Mesenchymal stem cell (in vitro differentiated cells and primary cell): ENCODE data around the gene FMNL1.

ENCODE experiments used
- DNase-seq: peaks from one replicate; pipeline ENCODE4 v3.0.0-alpha.2; 2013
- H2AFZ ChIP-seq: one replicate; pipeline ENCODE4 v1.6.1; 2013; ENCODE audit warnings: low read depth, mild to moderate bottlenecking, control low read depth, inconsistent platforms, low read length, moderate library complexity
- H2AK5ac ChIP-seq: 2 replicates; pipeline ENCODE4 v1.6.1; 2013; ENCODE audit warnings: low read length, moderate library complexity, mild to moderate bottlenecking, inconsistent platforms; ENCODE audit not compliant: severe bottlenecking
- H2BK120ac ChIP-seq: one replicate; pipeline ENCODE4 v1.6.1; 2013; ENCODE audit warnings: low read depth, mild to moderate bottlenecking, inconsistent platforms, low read length, moderate library complexity
- H2BK12ac ChIP-seq, 2 experiments: one replicate each; pipeline ENCODE4 v1.6.1; 2013; ENCODE audit warnings: inconsistent platforms in 2 of 2, low read length in 2 of 2, mild to moderate bottlenecking in 2 of 2, moderate library complexity in 2 of 2, control low read depth in 1 of 2
- H2BK15ac ChIP-seq: one replicate; pipeline ENCODE4 v1.6.1; 2013; ENCODE audit warnings: mild to moderate bottlenecking, low read depth, inconsistent platforms; ENCODE audit not compliant: poor library complexity, severe bottlenecking
- H2BK5ac ChIP-seq: 2 replicates; pipeline ENCODE4 v1.6.1; 2013; ENCODE audit warnings: low read depth, mild to moderate bottlenecking, low read length, control low read depth, inconsistent platforms; ENCODE audit not compliant: poor library complexity, severe bottlenecking
- H3K14ac ChIP-seq, 2 experiments: one replicate each; pipeline ENCODE4 v1.6.1; 2013; ENCODE audit warnings: inconsistent platforms in 2 of 2, low read length in 2 of 2, control low read depth in 1 of 2, mild to moderate bottlenecking in 1 of 2, moderate library complexity in 1 of 2
- H3K18ac ChIP-seq, 2 experiments: one replicate each; pipeline ENCODE4 v1.6.1; 2013; ENCODE audit warnings: inconsistent platforms in 2 of 2, low read length in 2 of 2, control low read depth in 1 of 2, low read depth in 1 of 2, mild to moderate bottlenecking in 1 of 2
- H3K23ac ChIP-seq, 2 experiments: one replicate each; pipeline ENCODE4 v1.6.1; 2013; ENCODE audit warnings: inconsistent platforms in 2 of 2, low read length in 2 of 2, mild to moderate bottlenecking in 2 of 2, moderate library complexity in 2 of 2, control low read depth in 1 of 2
- H3K27ac ChIP-seq: 2 replicates; pipeline ENCODE4 v1.5.1; 2013; ENCODE audit warnings: mild to moderate bottlenecking, moderate library complexity, low read length, control low read depth, inconsistent platforms; ENCODE audit not compliant: poor library complexity, severe bottlenecking
- H3K27me3 ChIP-seq, 2 experiments: 2 replicates each; pipeline versions ENCODE4 v1.6.1 to v1.7.0; 2013; ENCODE audit warnings: low read length in 2 of 2, mild to moderate bottlenecking in 2 of 2, moderate library complexity in 2 of 2, control low read depth in 1 of 2, inconsistent platforms in 1 of 2; ENCODE audit not compliant: control insufficient read depth in 1 of 2, insufficient read depth in 1 of 2
- H3K36me3 ChIP-seq, 2 experiments: 2 replicates each; pipeline versions ENCODE4 v1.6.1 to v1.7.0; 2013; ENCODE audit warnings: low read length in 2 of 2, control low read depth in 1 of 2, inconsistent platforms in 1 of 2, low read depth in 1 of 2, mild to moderate bottlenecking in 1 of 2; ENCODE audit not compliant: insufficient read depth in 2 of 2, control insufficient read depth in 1 of 2
- H3K4ac ChIP-seq, 2 experiments: one replicate each; pipeline ENCODE4 v1.6.1; 2013; ENCODE audit warnings: inconsistent platforms in 2 of 2, low read length in 2 of 2, mild to moderate bottlenecking in 2 of 2, moderate library complexity in 2 of 2, control low read depth in 1 of 2, low read depth in 1 of 2
- H3K4me1 ChIP-seq: 2 replicates; pipeline ENCODE4 v1.6.1; 2013; ENCODE audit warnings: low read depth, low read length, control low read depth; ENCODE audit not compliant: control insufficient read depth, insufficient read depth
- H3K4me2 ChIP-seq: 2 replicates; pipeline ENCODE4 v1.6.1; 2013; ENCODE audit warnings: low read length, mild to moderate bottlenecking, inconsistent platforms; ENCODE audit not compliant: poor library complexity, severe bottlenecking
- H3K4me3 ChIP-seq, 2 experiments: 2 replicates each; pipeline versions ENCODE4 v1.5.1 to v1.7.0; 2013; ENCODE audit warnings: low read length in 2 of 2, mild to moderate bottlenecking in 2 of 2, control low read depth in 1 of 2, low read depth in 1 of 2; ENCODE audit not compliant: insufficient read depth in 1 of 2
- H3K79me1 ChIP-seq: replicated peaks from 2 replicates; pipeline ENCODE4 v1.6.1; 2013; ENCODE audit warnings: mild to moderate bottlenecking, control low read depth, low read length, inconsistent platforms; ENCODE audit not compliant: poor library complexity, severe bottlenecking
- H3K9ac ChIP-seq: 2 replicates; pipeline ENCODE4 v1.7.0; 2013; ENCODE audit warnings: mild to moderate bottlenecking, low read length, moderate library complexity
- H3K9me3 ChIP-seq: 2 replicates; pipeline ENCODE4 v1.7.0; 2013; ENCODE audit warnings: mild to moderate bottlenecking, low read length; ENCODE audit not compliant: control insufficient read depth
- H4K8ac ChIP-seq: one replicate; pipeline ENCODE4 v1.6.1; 2013; ENCODE audit warnings: inconsistent platforms, mild to moderate bottlenecking, low read length, moderate library complexity
- H4K91ac ChIP-seq: one replicate; pipeline ENCODE4 v1.6.1; 2013; ENCODE audit warnings: mild to moderate bottlenecking, low read length, inconsistent platforms
- WGBS: methylation state at CpG from one replicate; pipeline ENCODE4 v1.1.7; 2013; ENCODE audit warnings: mixed read lengths; 5-methylcytosine and 5-hydroxymethylcytosine counted together

FMNL1 gene

DNA sequence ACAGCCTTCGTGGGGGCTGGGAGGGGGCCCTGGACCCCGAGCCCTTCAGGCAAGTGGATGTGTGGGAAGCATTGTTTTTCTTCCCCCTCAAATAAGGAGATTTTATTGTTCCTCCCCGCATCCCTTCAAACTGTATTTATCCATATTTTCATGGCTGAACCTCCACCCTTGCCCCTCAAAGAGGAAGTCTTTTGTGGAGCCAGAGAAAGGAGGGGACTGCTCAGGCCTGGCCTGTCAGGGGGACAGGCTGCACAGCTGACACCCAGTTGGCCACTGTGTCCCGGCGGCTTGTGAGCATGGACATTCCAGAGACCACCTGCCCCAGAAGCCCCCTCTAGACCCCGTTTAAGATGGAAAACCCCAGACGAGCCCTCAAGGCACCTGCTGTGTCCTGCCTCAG is 44.1 kb upstream of the FMNL1 start:
- no peaks in the 10 kb centered on the region for H3K79me1 ChIP-seq
- H3K27me3 ChIP-seq, result no peaks in the 10 kb centered on the region
- no peak overlapping the region for H4K91ac ChIP-seq
- no peak for DNase-seq
- no peaks in the 10 kb centered on the region for H3K36me3 ChIP-seq
- H3K27ac ChIP-seq, result no peak overlapping the region
- no peak overlapping the region for H3K23ac ChIP-seq
- H3K4me2 ChIP-seq, result no peak overlapping the region
- no peak overlapping the region for H3K14ac ChIP-seq
- no peaks in the 10 kb centered on the region for H3K9me3 ChIP-seq
- peaks cover 13% of the 10 kb centered on the region for H3K4me1 ChIP-seq
- H2BK120ac ChIP-seq, result no peak overlapping the region
- no peak overlapping the region for H3K4me3 ChIP-seq
- no peak overlapping the region for H2AFZ ChIP-seq
- H3K18ac ChIP-seq, result peak overlapping the region in 1 of 2 experiments; percentile 22
- H3K4ac ChIP-seq, result no peak overlapping the region
- 94% methylated on average over 7 of the region's 7 CpGs for WGBS
- peak overlapping the region; percentile 10 for H2AK5ac ChIP-seq
- no peak overlapping the region for H3K9ac ChIP-seq
- no peak overlapping the region for H4K8ac ChIP-seq
- no peak overlapping the region for H2BK5ac ChIP-seq
- H2BK15ac ChIP-seq, result peak overlapping the region; percentile 52
- no peak overlapping the region for H2BK12ac ChIP-seq

DNA sequence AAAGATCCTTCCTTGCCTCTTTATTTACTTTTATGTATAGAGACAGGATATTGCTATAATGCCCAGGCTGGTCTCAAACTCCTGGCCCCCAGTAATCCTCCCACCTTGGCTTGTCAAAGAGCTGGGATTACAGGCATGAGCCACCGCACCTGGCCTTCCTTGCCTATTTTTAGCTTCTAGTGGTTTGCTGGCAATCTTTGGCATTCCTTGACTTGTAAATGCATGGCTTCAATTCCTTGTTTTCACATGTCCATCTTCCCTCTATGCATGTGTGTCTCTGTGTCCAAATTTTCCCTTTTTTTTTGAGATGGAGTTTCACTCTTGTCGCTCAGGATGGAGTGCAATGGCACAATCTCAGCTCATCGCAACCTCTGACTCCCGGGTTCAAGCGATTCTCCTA is 37.5 kb upstream of the FMNL1 start:
- no peak for DNase-seq
- Histone ChIP-seq H3K18ac (no peak overlapping the region), H3K27me3 (no peaks in the 10 kb centered on the region), H2BK12ac (no peak overlapping the region), H3K4me1 (peaks cover 1% of the 10 kb centered on the region), H2BK5ac (no peak overlapping the region), H3K36me3 (no peaks in the 10 kb centered on the region), H2AK5ac (no peak overlapping the region), H3K4ac (no peak overlapping the region), H3K9me3 (no peaks in the 10 kb centered on the region), H3K79me1 (no peaks in the 10 kb centered on the region), H3K4me3 (no peak overlapping the region), H2BK120ac (no peak overlapping the region), H3K23ac (no peak overlapping the region), H3K14ac (no peak overlapping the region), H2BK15ac (no peak overlapping the region), H3K9ac (no peak overlapping the region), H2AFZ (no peak overlapping the region), H3K27ac (no peak overlapping the region), H4K91ac (no peak overlapping the region), H3K4me2 (no peak overlapping the region), H4K8ac (no peak overlapping the region)
- 97% methylated on average over 5 of the region's 5 CpGs for WGBS

DNA sequence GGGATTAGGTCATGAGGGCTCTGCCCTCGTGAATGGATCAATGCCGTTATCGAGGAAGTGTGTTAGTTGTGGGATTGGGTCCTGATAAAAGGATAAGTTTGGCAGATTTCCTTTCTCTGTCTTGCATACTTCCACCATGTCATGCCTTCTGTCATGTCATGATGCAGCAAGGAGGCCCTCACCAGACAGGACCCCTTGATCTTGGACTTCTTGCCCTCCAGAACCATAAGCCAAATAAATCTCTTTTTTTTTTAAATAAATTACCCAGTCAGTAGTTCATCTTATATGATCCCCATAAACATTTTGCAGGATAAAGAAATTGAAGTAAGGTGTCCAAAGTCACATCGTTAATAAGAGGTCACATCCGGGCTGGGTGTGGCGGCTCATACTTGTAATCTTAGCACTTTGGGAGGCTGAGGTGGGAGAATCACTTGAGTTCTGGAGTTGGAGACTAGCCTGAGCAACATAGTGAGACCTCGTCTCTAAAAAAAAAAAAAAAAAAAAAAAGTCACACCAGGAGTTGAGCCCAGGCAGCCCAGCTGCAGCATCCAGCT is 34.8 kb upstream of the FMNL1 start:
- H2BK5ac ChIP-seq, result no peak overlapping the region
- H2AFZ ChIP-seq, result no peak overlapping the region
- no peak overlapping the region for H4K8ac ChIP-seq
- no peaks in the 10 kb centered on the region for H3K36me3 ChIP-seq
- no peak overlapping the region for H3K18ac ChIP-seq
- no peak overlapping the region for H3K4me2 ChIP-seq
- no peak overlapping the region for H3K23ac ChIP-seq
- no peak overlapping the region for H3K14ac ChIP-seq
- H3K4ac ChIP-seq, result no peak overlapping the region
- H3K79me1 ChIP-seq, result no peaks in the 10 kb centered on the region
- H3K4me1 ChIP-seq, result peaks cover 7% of the 10 kb centered on the region
- no peak overlapping the region for H3K27ac ChIP-seq
- H3K27me3 ChIP-seq, result no peaks in the 10 kb centered on the region
- no peak overlapping the region for H4K91ac ChIP-seq
- H2BK12ac ChIP-seq, result no peak overlapping the region
- no peak overlapping the region for H2BK120ac ChIP-seq
- no peak overlapping the region for H3K4me3 ChIP-seq
- no peak overlapping the region for H3K9ac ChIP-seq
- no peak overlapping the region for H2AK5ac ChIP-seq
- DNase-seq, result no peak
- no peaks in the 10 kb centered on the region for H3K9me3 ChIP-seq
- H2BK15ac ChIP-seq, result no peak overlapping the region
- 90% methylated on average over 7 of the region's 7 CpGs for WGBS

DNA sequence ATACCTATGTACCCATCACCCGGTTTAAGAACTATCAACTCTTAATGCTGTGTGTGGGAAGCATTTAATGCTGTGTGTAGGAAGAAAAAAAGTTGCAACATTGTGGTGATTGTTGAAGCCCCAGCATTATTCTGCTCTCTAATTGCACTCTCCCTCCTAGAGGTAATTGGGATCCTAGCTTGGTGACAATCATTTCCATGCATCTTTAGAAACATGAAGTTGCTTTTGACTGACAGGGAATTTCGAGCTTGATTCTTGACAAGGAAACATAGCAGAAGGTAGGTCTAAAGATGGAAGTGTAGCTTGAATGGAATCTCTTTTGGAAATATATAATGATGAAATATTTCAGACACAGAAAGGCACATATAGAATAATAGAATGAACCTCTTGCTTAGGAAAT is 32.7 kb upstream of the FMNL1 start:
- Histone ChIP-seq H2BK120ac (no peak overlapping the region), H3K4ac (no peak overlapping the region), H3K4me1 (peaks cover 6% of the 10 kb centered on the region), H3K9me3 (no peaks in the 10 kb centered on the region), H2BK5ac (no peak overlapping the region), H2BK12ac (no peak overlapping the region), H3K18ac (no peak overlapping the region), H3K36me3 (no peaks in the 10 kb centered on the region), H2AK5ac (no peak overlapping the region), H3K23ac (no peak overlapping the region), H3K27me3 (no peaks in the 10 kb centered on the region), H3K4me2 (no peak overlapping the region), H4K8ac (no peak overlapping the region), H2AFZ (no peak overlapping the region), H4K91ac (no peak overlapping the region), H2BK15ac (no peak overlapping the region), H3K9ac (no peak overlapping the region), H3K14ac (no peak overlapping the region), H3K4me3 (no peak overlapping the region), H3K79me1 (no peaks in the 10 kb centered on the region), H3K27ac (no peak overlapping the region)
- 87% methylated on average over 1 of the region's 2 CpGs for WGBS
- DNase-seq, result no peak
